ENCODE results near the gene TMEM204. TPM values are rescaled to one million over a fixed set of nuclear protein-coding genes. Genes with fewer than 3 reads are reported as not detected.

Gene TMEM204
- total RNA-seq, 1 donor from 2014 or later, result 19.8 TPM

DNA sequence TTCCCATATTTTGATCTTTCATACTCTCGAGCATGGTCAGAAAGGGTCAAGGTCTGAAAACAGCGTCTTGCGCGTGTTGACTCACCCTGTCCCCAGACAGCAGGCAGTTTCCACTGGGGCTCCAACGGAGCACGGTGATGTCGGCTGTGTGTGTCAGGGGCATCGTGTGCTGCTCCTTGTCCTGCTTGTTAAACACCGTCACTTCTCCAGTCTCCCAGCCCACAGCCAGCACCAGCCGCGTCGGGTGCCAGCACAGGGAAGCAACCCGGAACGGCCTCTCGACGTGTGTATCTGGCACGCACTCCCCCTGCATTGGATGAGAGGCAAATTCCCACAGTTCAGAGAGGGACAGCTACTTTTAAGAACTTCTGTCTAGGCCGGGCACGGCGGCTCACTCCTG, 68.8 kb downstream of the TMEM204 start:
- no peak for DNase-seq (ENCODE audit: low spot score)
- intact Hi-C loops (cut with DNase I), result no loop called here

Other genes starting within 250 kb of the TMEM204 start
- 86.6 TPM for gene UBE2I, start 224.0 kb upstream of the TMEM204 start, total RNA-seq
- 3.8 TPM for gene BAIAP3, start 200.0 kb upstream of the TMEM204 start, total RNA-seq
- 55.0 TPM for gene TSR3, start 181.8 kb upstream of the TMEM204 start, total RNA-seq
- 32.3 TPM for gene GNPTG, start 181.7 kb upstream of the TMEM204 start, total RNA-seq
- 7.4 TPM for gene UNKL, start 119.0 kb upstream of the TMEM204 start, total RNA-seq
- 11.6 TPM for gene UQCC4, start 112.9 kb upstream of the TMEM204 start, total RNA-seq
- gene PERCC1, start 102.6 kb upstream of the TMEM204 start, total RNA-seq, result not detected
- gene CCDC154, start 89.1 kb upstream of the TMEM204 start, total RNA-seq, result 0.94 TPM
- gene CLCN7, start 58.6 kb upstream of the TMEM204 start, total RNA-seq, result 39.8 TPM
- not detected for gene PTX4, start 44.7 kb upstream of the TMEM204 start, total RNA-seq
- 17.7 TPM for gene TELO2, start 40.3 kb upstream of the TMEM204 start, total RNA-seq
- 10.5 TPM for gene IFT140, start 78.4 kb downstream of the TMEM204 start, total RNA-seq
- gene CRAMP1, start 78.7 kb downstream of the TMEM204 start, total RNA-seq, result 12.4 TPM
- gene JPT2, start 144.6 kb downstream of the TMEM204 start, total RNA-seq, result 26.2 TPM
- 71.4 TPM for gene MAPK8IP3, start 172.5 kb downstream of the TMEM204 start, total RNA-seq
- 31.7 TPM for gene NME3, start 237.9 kb downstream of the TMEM204 start, total RNA-seq
- 14.9 TPM for gene EME2, start 239.1 kb downstream of the TMEM204 start, total RNA-seq
- 63.4 TPM for gene MRPS34, start 239.5 kb downstream of the TMEM204 start, total RNA-seq
- gene SPSB3, start 248.9 kb downstream of the TMEM204 start, total RNA-seq, result 24.2 TPM
- 32.3 TPM for gene NUBP2, start 249.3 kb downstream of the TMEM204 start, total RNA-seq

Data from cardiac septum (tissue), 1 donor.